HepG2 (cell line): ENCODE data around the gene IST1. TPM values are rescaled to one million over a fixed set of nuclear protein-coding genes. Genes with fewer than 3 reads are reported as not detected.

Experiments
- AGO2 ChIP-seq: fragments of 200-400 bp; formaldehyde crosslinking; optimal IDR thresholded peaks from 2 replicates; pipeline ENCODE3; 2017; ENCODE audit warnings: mild to moderate bottlenecking, low read depth, low read length, moderate library complexity
- CBX5 ChIP-seq: sonication (generic); formaldehyde crosslinking; IDR thresholded peaks from 2 replicates; pipeline ENCODE4 v1.4.0; 2020; ENCODE audit warnings: missing genetic modification reagents, borderline replicate concordance
- GATAD1 ChIP-seq: IDR thresholded peaks from 2 replicates; pipeline ENCODE4 v1.6.1; 2016; ENCODE audit warnings: missing genetic modification reagents, missing compliant biosample characterization
- HMGA1 ChIP-seq: sonication (generic); formaldehyde crosslinking; conservative IDR thresholded peaks from 2 replicates; pipeline ENCODE4 v1.4.0; 2020; ENCODE audit warnings: missing genetic modification reagents
- HNRNPL ChIP-seq: fragments of 200-400 bp; formaldehyde crosslinking; IDR thresholded peaks from 2 replicates; pipeline ENCODE4 v1.6.1; 2017; ENCODE audit warnings: mild to moderate bottlenecking, low read depth, low read length
- IRX3 ChIP-seq: sonication (generic); formaldehyde crosslinking; IDR thresholded peaks from 2 replicates; pipeline ENCODE4 v1.8.1; 2023; ENCODE audit warnings: mild to moderate bottlenecking, low read depth, missing genetic modification reagents, borderline replicate concordance
- ISX ChIP-seq: sonication (generic); formaldehyde crosslinking; conservative IDR thresholded peaks from 2 replicates; pipeline ENCODE4 v1.5.0; 2020; ENCODE audit warnings: missing genetic modification reagents
- JUN ChIP-seq: sonication (generic); formaldehyde crosslinking; IDR thresholded peaks from 2 replicates; pipeline ENCODE4 v1.4.0; 2020; ENCODE audit warnings: mild to moderate bottlenecking, missing genetic modification reagents
- KDM4B ChIP-seq: sonication (generic); formaldehyde crosslinking; IDR thresholded peaks from 2 replicates; pipeline ENCODE4 v1.4.0; 2020; ENCODE audit warnings: missing genetic modification reagents
- PRPF4 ChIP-seq: fragments of 200-400 bp; formaldehyde crosslinking; IDR thresholded peaks from 2 replicates; pipeline ENCODE4 v1.6.1; 2016; ENCODE audit warnings: low read length, low read depth; ENCODE audit not compliant: poor library complexity, severe bottlenecking
- ZBTB1 ChIP-seq: sonication (generic); formaldehyde crosslinking; IDR thresholded peaks from 2 replicates; pipeline ENCODE4 v1.4.0; 2020; ENCODE audit warnings: missing genetic modification reagents, borderline replicate concordance
- ZBTB42 ChIP-seq: sonication (generic); formaldehyde crosslinking; IDR thresholded peaks from 2 replicates; pipeline ENCODE4 v1.5.0; 2020; ENCODE audit warnings: mild to moderate bottlenecking, missing genetic modification reagents
- ZFP37 ChIP-seq: sonication (generic); formaldehyde crosslinking; IDR thresholded peaks from 2 replicates; pipeline ENCODE4 v1.4.0; 2020; ENCODE audit warnings: missing genetic modification reagents, borderline replicate concordance
- ZFX ChIP-seq: sonication (generic); formaldehyde crosslinking; IDR thresholded peaks from 2 replicates; pipeline ENCODE4 v1.4.0; 2020; ENCODE audit warnings: mild to moderate bottlenecking, low read depth, missing genetic modification reagents, moderate library complexity
- ZMYM2 ChIP-seq: sonication (generic); formaldehyde crosslinking; IDR thresholded peaks from 2 replicates; pipeline ENCODE4 v1.8.0; 2022; ENCODE audit warnings: mild to moderate bottlenecking, missing genetic modification reagents
- ZNF225 ChIP-seq: sonication (generic); formaldehyde crosslinking; IDR thresholded peaks from 2 replicates; pipeline ENCODE4 v1.4.0; 2020; ENCODE audit warnings: mild to moderate bottlenecking, missing genetic modification reagents
- ZNF737 ChIP-seq: sonication (generic); formaldehyde crosslinking; IDR thresholded peaks from 2 replicates; pipeline ENCODE4 v1.5.0; 2020; ENCODE audit warnings: missing genetic modification reagents, mild to moderate bottlenecking, borderline replicate concordance
- ZNF776 ChIP-seq: sonication (generic); formaldehyde crosslinking; IDR thresholded peaks from 2 replicates; pipeline ENCODE4 v1.4.0; 2020; ENCODE audit warnings: mild to moderate bottlenecking, missing genetic modification reagents
- polyA plus RNA-seq, 8 experiments: library from polyadenylated mRNA; depleted of rRNA in 3 of 8; stranded (reverse) in 7 of 8; unstranded in 1 of 8; fragments of >200 nt; fragmentation: Illumina TruSeq in 4 of 8; extraction: Trizol in 4 of 8; gene quantifications; 2 replicates each; pipeline versions ENCODE4 v1.2.1 to v1.2.3, GENCODE V29; 2011 to 2016; ENCODE audit warnings: low read depth in 4 of 8, missing spikeins in 1 of 8, mixed read lengths in 1 of 8; ENCODE audit not compliant: insufficient read depth in 1 of 8
- total RNA-seq, 5 experiments: library from RNA; depleted of rRNA; stranded (reverse); fragments of >200 nt; fragmentation: Illumina TruSeq; extraction: Trizol; gene quantifications; 2 replicates each; pipeline ENCODE4 v1.2.3, GENCODE V29; 2016; ENCODE audit warnings: low read depth in 1 of 5
- TF ChIP-seq, protein P1 (sequence below): sonication (generic); formaldehyde crosslinking; IDR thresholded peaks from 2 replicates; pipeline ENCODE4 v1.5.0; 2020; ENCODE audit warnings: mild to moderate bottlenecking, missing genetic modification reagents, moderate library complexity
- TF ChIP-seq, protein P2 (sequence below): sonication (generic); formaldehyde crosslinking; IDR thresholded peaks from 2 replicates; pipeline ENCODE4 v1.4.0; 2020; ENCODE audit warnings: mild to moderate bottlenecking, missing genetic modification reagents
- TF ChIP-seq, protein P3 (sequence below): sonication (generic); formaldehyde crosslinking; IDR thresholded peaks from 2 replicates; pipeline ENCODE4 v1.5.0; 2020; ENCODE audit warnings: mild to moderate bottlenecking, missing genetic modification reagents
- TF ChIP-seq, protein P4 (sequence below): sonication (generic); formaldehyde crosslinking; IDR thresholded peaks from 2 replicates; pipeline ENCODE4 v1.4.0; 2020; ENCODE audit warnings: mild to moderate bottlenecking, low read depth, missing genetic modification reagents

The IST1 gene
- total and polyA plus RNA-seq, 2 of the 13 experiments (the other 11 are each of a cell fraction or from before 2014, with no cell fraction given), result 346 to 415 TPM

DNA sequence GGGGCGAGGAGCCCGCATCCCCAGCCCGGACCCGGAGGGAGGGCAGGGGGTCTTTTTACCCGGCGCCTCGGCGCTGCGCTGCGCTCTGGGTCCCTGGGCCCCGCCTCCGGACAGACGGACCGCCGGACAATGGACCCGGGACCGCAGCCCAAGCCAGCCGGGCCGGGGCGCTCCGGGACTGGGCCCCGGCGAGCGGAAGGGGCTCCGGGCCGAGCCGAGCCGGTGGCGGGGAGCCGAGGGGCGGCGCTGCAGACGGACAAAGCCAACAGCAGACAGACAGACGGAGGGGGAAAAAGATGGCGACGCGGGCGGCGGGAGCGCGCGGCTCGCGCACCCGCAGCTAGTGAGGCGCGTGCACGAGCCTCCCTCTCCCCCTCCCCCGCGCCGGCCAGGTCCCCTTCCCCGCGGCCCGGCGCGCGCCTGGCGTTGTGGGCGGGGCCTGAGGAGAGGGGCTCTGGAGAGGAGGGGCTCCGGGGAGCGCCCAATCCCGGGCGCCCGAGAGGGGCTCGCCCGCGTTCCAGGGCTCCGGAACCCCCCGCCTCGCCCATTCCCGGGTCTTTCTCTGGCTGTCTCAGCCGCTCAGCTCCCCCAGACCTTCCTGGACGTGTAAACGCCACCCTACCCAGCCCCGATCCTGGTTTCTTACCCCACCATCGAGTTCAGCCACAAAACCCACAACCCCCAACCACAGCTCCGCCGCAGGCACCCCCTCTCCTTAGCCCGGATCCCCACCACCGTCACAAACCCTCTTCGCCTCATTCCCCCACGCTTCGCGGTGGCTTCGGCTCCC is 11.3 kb upstream of the IST1 start, which contains the start of gene ZNF821 (continued):
- TF ChIP-seq, protein P1, sequence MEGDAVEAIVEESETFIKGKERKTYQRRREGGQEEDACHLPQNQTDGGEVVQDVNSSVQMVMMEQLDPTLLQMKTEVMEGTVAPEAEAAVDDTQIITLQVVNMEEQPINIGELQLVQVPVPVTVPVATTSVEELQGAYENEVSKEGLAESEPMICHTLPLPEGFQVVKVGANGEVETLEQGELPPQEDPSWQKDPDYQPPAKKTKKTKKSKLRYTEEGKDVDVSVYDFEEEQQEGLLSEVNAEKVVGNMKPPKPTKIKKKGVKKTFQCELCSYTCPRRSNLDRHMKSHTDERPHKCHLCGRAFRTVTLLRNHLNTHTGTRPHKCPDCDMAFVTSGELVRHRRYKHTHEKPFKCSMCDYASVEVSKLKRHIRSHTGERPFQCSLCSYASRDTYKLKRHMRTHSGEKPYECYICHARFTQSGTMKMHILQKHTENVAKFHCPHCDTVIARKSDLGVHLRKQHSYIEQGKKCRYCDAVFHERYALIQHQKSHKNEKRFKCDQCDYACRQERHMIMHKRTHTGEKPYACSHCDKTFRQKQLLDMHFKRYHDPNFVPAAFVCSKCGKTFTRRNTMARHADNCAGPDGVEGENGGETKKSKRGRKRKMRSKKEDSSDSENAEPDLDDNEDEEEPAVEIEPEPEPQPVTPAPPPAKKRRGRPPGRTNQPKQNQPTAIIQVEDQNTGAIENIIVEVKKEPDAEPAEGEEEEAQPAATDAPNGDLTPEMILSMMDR, result peak; percentile 62
- TF ChIP-seq ZFP37 (CRISPR knock-in tag) (0 out of 2 replicates have a peak, but pooled peaks have one; percentile 5), ZNF776 (CRISPR knock-in tag) (no peak; the same call in 1 of the 2 replicates), AGO2 (peak; percentile 56), ZBTB42 (CRISPR knock-in tag) (0 out of 2 replicates have a peak, but pooled peaks have one; percentile 13), ZNF225 (CRISPR knock-in tag) (no peak), KDM4B (CRISPR knock-in tag) (no peak), ISX (CRISPR knock-in tag) (no peak), HMGA1 (CRISPR knock-in tag) (no peak), ZMYM2 (CRISPR knock-in tag) (no peak), HNRNPL (no peak), PRPF4 (no peak), JUN (peak; percentile 40), CBX5 (CRISPR knock-in tag) (no peak), GATAD1 (no peak), ZNF737 (CRISPR knock-in tag) (no peak), ZFX (CRISPR knock-in tag) (peak; percentile 74), ZBTB1 (CRISPR knock-in tag) (no peak), IRX3 (CRISPR knock-in tag) (no peak)
- TF ChIP-seq, protein P2, sequence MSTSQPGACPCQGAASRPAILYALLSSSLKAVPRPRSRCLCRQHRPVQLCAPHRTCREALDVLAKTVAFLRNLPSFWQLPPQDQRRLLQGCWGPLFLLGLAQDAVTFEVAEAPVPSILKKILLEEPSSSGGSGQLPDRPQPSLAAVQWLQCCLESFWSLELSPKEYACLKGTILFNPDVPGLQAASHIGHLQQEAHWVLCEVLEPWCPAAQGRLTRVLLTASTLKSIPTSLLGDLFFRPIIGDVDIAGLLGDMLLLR (CRISPR knock-in tag), result 0 out of 2 replicates have a peak, but pooled peaks have one; percentile 12
- TF ChIP-seq, protein P3, sequence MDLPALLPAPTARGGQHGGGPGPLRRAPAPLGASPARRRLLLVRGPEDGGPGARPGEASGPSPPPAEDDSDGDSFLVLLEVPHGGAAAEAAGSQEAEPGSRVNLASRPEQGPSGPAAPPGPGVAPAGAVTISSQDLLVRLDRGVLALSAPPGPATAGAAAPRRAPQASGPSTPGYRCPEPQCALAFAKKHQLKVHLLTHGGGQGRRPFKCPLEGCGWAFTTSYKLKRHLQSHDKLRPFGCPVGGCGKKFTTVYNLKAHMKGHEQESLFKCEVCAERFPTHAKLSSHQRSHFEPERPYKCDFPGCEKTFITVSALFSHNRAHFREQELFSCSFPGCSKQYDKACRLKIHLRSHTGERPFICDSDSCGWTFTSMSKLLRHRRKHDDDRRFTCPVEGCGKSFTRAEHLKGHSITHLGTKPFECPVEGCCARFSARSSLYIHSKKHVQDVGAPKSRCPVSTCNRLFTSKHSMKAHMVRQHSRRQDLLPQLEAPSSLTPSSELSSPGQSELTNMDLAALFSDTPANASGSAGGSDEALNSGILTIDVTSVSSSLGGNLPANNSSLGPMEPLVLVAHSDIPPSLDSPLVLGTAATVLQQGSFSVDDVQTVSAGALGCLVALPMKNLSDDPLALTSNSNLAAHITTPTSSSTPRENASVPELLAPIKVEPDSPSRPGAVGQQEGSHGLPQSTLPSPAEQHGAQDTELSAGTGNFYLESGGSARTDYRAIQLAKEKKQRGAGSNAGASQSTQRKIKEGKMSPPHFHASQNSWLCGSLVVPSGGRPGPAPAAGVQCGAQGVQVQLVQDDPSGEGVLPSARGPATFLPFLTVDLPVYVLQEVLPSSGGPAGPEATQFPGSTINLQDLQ (CRISPR knock-in tag), result no peak
- TF ChIP-seq, protein P4, sequence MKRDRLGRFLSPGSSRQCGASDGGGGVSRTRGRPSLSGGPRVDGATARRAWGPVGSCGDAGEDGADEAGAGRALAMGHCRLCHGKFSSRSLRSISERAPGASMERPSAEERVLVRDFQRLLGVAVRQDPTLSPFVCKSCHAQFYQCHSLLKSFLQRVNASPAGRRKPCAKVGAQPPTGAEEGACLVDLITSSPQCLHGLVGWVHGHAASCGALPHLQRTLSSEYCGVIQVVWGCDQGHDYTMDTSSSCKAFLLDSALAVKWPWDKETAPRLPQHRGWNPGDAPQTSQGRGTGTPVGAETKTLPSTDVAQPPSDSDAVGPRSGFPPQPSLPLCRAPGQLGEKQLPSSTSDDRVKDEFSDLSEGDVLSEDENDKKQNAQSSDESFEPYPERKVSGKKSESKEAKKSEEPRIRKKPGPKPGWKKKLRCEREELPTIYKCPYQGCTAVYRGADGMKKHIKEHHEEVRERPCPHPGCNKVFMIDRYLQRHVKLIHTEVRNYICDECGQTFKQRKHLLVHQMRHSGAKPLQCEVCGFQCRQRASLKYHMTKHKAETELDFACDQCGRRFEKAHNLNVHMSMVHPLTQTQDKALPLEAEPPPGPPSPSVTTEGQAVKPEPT (CRISPR knock-in tag), result no peak; the same call in 1 of the 2 replicates
